ENCODE data around the gene ACTR1B. TPM values are rescaled to one million over a fixed set of nuclear protein-coding genes. Genes with fewer than 3 reads are reported as not detected.
"Not testable (repeated sequence)": the region's sequence is repeated elsewhere in the genome, so short reads cannot be mapped to it uniquely, and the experiment has no call there.

ACTR1B gene
- total and polyA plus RNA-seq, 2 donors (not counting 3 experiments of a cell fraction or from before 2014, with no cell fraction given), result 49.8 to 60.9 TPM

- BruUV-seq (replicated peaks); dilution Hi-C loops (cut with MboI; ENCODE audit: extremely low pct_ligation_motif_present, low sequenced_read_pairs): not testable (repeated sequence)
Observed at GRCh38 chr2:97608745-97609144, 55.1 kb downstream of the ACTR1B start.

More at GRCh38 chr2:97608745-97609144, 55.1 kb downstream of the ACTR1B start:
- H3K9me3 ChIP-seq (replicated peaks; ENCODE audit: control insufficient read depth, insufficient read depth, low read length); POLR2A ChIA-PET; H2AFZ ChIP-seq (ENCODE audit: low read depth, low read length); intact Hi-C loops (cut with micrococcal nuclease); FAIRE-seq; H3K4me1 ChIP-seq (ENCODE audit: control insufficient read depth, extremely low read depth, insufficient read depth, low read length); H3K27ac ChIP-seq (ENCODE audit: insufficient read depth, low read depth, low read length); H3K9ac ChIP-seq (replicated peaks; ENCODE audit: extremely low read depth, insufficient read depth, low read length); H3K27me3 ChIP-seq (ENCODE audit: control insufficient read depth in 2 of 2, insufficient read depth in 2 of 2, low read length in 2 of 2); H3K9me1 ChIP-seq (replicated peaks; ENCODE audit: control insufficient read depth, extremely low read depth, insufficient read depth, low read length); H3K79me2 ChIP-seq (ENCODE audit: control insufficient read depth, insufficient read depth, low read length); H3K36me3 ChIP-seq (ENCODE audit: control insufficient read depth in 2 of 2, extremely low read depth in 1 of 2, insufficient read depth in 2 of 2, low read length in 2 of 2); CTCF ChIA-PET; H3K4me2 ChIP-seq (ENCODE audit: insufficient read depth, low read length); H3K4me3 ChIP-seq (replicated peaks in 1 of 3; ENCODE audit: insufficient read depth in 1 of 3, low read depth in 1 of 3, low read length in 3 of 3); DNase-seq (ENCODE audit: low read depth, low spot score); H4K20me1 ChIP-seq (replicated peaks; ENCODE audit: control insufficient read depth, extremely low read depth, insufficient read depth, low read length): not testable (repeated sequence)

Small RNA genes within 50 kb of the gene (small RNA-seq; reads per million reads assigned to genes)
- gene RNU4-8P (ENCODE audit: insufficient read depth, insufficient read length, low read depth, low replicate concordance), result 0.66 reads per million

Other genes with a start within 250 kb of the ACTR1B start
- 47.0 and 79.8 TPM in 2 replicates for gene ANKRD36B, start 74.2 kb downstream of the ACTR1B start, total RNA-seq
- gene ANKRD36B, start 74.2 kb downstream of the ACTR1B start, polyA plus RNA-seq, result 9.8 and 10.9 TPM in 2 replicates
- 159 and 167 TPM in 2 replicates for gene COX5B, start 18.0 kb downstream of the ACTR1B start, total RNA-seq
- 292 and 329 TPM in 2 replicates for gene COX5B, start 18.0 kb downstream of the ACTR1B start, polyA plus RNA-seq
- gene C2orf92, start 5.7 kb upstream of the ACTR1B start, total RNA-seq, result 4.2 and 7.9 TPM in 2 replicates
- 1.8 and 2.7 TPM in 2 replicates for gene C2orf92, start 5.7 kb upstream of the ACTR1B start, polyA plus RNA-seq
- not detected in 2 replicates for gene ZAP70, start 49.5 kb upstream of the ACTR1B start, total RNA-seq
- 0.10 and 0.14 TPM in 2 replicates for gene ZAP70, start 49.5 kb upstream of the ACTR1B start, polyA plus RNA-seq